GM19395 (cell line): ENCODE results near the gene ICAM1.

Source experiments
- ATAC-seq: cut with Tn5 transposase; IDR thresholded peaks from one replicate; pipeline ENCODE4 v1.9.1; 2021; ENCODE audit warnings: mild to moderate bottlenecking, moderate library complexity; ENCODE audit not compliant: unreplicated experiment

Gene ICAM1

GRCh38 chr19:10292789-10293636, 22.1 kb downstream of the ICAM1 start:
- no peak for ATAC-seq

GRCh38 chr19:10293637-10294367, 22.9 kb downstream of the ICAM1 start:
- ATAC-seq: no peak

GRCh38 chr19:10294368-10294697, 23.4 kb downstream of the ICAM1 start:
- no peak for ATAC-seq

- ATAC-seq: no peak
Observed at GRCh38 chr19:10295305-10295846, 24.5 kb downstream of the ICAM1 start.

- no peak for ATAC-seq
Observed at GRCh38 chr19:10295847-10296591, 25.1 kb downstream of the ICAM1 start.

GRCh38 chr19:10299545-10300458, 28.9 kb downstream of the ICAM1 start:
- ATAC-seq: no peak

GRCh38 chr19:10305139-10305806, 34.4 kb downstream of the ICAM1 start:
- ATAC-seq: no peak

GRCh38 chr19:10306327-10306726, 35.4 kb downstream of the ICAM1 start:
- no peak for ATAC-seq

GRCh38 chr19:10309423-10309822, 38.5 kb downstream of the ICAM1 start, which contains the start of gene ZGLP1:
TSS of gene ZGLP1 (minus strand) at chr19:10309815.
- ATAC-seq: no peak

GRCh38 chr19:10315335-10316214, 44.7 kb downstream of the ICAM1 start, which contains the start of gene FDX2:
TSS of gene FDX2 (minus strand) at chr19:10316015. CDS start at chr19:10315996, 19 bp downstream.
- peak; percentile 69 for ATAC-seq

GRCh38 chr19:10316229-10317044, 45.5 kb downstream of the ICAM1 start:
- peak; percentile 14 for ATAC-seq

GRCh38 chr19:10317045-10317856, 46.3 kb downstream of the ICAM1 start:
- no peak for ATAC-seq

- ATAC-seq: no peak
Observed at GRCh38 chr19:10317857-10318462, 47.0 kb downstream of the ICAM1 start.

GRCh38 chr19:10318807-10319682, 48.1 kb downstream of the ICAM1 start:
- no peak for ATAC-seq

GRCh38 chr19:10320602-10321416, 49.9 kb downstream of the ICAM1 start:
- no peak for ATAC-seq
